Body of pancreas (tissue), 4 donors: Measurements from ENCODE around the gene CSAD.

Experiments
- POLR2A ChIP-seq, 3 donors: fragments of 450-650 bp; IDR thresholded peaks; one replicate each; pipeline ENCODE4 v1.6.1; 2016; ENCODE audit warnings: antibody characterized with exemption in 3 of 3, mild to moderate bottlenecking in 2 of 3
- TF ChIP-seq, protein P1 (sequence below), 7 experiments: fragments of 450-650 bp in 4 of 7; fragments of 200-600 bp in 3 of 7; sonication (generic) in 3 of 7; IDR thresholded peaks; one replicate each; pipeline ENCODE4 v1.5.1; 2016 to 2019; ENCODE audit warnings: antibody characterized with exemption in 7 of 7

DNA sequence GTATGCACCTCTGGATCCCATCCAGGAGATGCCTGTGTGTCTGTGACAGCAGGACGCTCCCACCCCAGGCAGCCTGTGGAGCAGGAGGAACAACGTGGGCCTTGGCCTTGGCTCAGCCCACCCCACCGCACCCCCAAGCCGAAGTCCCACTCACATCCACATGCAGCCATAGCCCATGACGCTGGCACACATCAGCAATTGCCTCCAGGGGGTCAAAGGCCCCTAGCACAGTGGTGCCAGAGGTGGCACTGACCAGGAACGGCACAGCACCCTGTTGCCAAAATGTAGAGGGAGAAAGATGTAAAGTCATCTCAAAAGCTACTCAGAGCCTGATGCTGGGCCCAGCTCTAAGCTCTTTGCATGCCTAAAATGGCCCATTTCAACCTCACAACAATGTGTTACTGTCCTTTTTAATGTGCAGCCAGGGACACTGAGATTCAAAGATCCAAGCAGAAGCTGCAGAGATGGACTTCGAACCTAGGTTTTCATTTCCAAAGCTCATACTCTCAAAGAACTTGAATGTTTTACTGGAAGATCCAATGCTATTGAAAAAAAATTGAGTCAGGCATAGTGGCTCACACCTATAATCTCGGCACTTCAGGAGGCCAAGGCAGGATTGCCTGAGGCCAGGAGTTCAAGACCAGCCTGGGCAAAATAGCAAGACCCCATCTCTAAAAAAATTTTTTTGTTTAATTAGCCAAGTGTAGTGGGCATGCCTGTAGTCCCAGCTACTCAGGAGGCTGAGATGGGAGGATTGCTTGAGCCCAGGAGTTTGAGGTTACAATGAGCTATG, 19.4 kb downstream of the CSAD start:
- TF ChIP-seq, protein P1, sequence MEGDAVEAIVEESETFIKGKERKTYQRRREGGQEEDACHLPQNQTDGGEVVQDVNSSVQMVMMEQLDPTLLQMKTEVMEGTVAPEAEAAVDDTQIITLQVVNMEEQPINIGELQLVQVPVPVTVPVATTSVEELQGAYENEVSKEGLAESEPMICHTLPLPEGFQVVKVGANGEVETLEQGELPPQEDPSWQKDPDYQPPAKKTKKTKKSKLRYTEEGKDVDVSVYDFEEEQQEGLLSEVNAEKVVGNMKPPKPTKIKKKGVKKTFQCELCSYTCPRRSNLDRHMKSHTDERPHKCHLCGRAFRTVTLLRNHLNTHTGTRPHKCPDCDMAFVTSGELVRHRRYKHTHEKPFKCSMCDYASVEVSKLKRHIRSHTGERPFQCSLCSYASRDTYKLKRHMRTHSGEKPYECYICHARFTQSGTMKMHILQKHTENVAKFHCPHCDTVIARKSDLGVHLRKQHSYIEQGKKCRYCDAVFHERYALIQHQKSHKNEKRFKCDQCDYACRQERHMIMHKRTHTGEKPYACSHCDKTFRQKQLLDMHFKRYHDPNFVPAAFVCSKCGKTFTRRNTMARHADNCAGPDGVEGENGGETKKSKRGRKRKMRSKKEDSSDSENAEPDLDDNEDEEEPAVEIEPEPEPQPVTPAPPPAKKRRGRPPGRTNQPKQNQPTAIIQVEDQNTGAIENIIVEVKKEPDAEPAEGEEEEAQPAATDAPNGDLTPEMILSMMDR (IDR thresholded peaks at IDR 0.05), result no peak
- TF ChIP-seq POLR2A (IDR thresholded peaks at IDR 0.05), result no peak
